ENCODE results near the gene RAB12. TPM values are rescaled to one million over a fixed set of nuclear protein-coding genes. Genes with fewer than 3 reads are reported as not detected.

The RAB12 gene
- total RNA-seq, 1 experiment from 2014 or later: 51.3 TPM

DNA sequence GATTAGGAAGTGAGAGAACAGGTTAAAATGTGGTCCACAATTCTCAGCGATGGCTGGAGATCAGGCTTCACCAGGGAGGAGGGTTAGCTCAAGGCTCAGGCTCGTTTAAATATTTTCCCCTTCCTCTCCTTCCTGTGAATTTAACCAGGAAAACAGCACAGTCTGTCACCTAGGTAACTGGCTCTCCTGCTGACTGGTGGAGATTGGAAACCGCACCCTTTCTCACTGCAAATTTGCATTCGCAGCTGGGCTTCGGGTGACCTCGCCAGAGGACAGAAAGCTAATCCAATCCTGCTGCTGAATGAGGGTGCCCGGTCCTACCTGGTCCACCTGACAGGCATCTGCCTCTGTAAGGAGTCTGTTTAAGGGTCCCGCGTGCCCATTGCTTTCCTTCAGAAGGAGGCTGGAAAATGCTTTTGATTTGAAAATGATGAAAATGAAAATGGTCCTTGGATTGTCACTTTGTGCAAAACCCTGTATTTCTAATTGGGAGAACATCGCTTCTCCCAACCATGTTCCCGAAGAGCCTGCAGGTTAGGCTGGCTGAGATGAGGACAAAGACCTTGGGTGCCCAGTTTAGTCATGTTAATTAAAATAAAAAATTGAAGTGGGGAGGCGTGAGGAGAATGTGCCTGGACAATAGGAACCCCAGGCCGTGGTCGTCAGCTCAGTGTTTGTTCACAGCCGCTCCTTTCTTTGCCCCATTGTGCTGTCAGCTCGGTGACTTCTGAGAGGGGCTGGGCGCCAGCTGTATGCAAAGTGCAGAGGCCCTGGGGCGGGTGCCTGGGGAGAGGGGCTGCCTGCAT is 52.7 kb downstream of the RAB12 start:
- Histone ChIP-seq H3K27ac (ENCODE audit: insufficient read length, low read depth, low read length) (no peak overlapping the region), H3K79me1 (ENCODE audit: insufficient read depth, low read depth, low read length, poor library complexity, severe bottlenecking) (no peaks in the 10 kb centered on the region), H3K23me2 (ENCODE audit: insufficient read length, low read depth, low read length, poor library complexity, severe bottlenecking) (no peaks in the 10 kb centered on the region), H3T11ph (ENCODE audit: low read length) (no peak overlapping the region), H2BK5ac (ENCODE audit: insufficient read length, low read length) (no peak overlapping the region), H3K27me3 (ENCODE audit: insufficient read depth, low read length) (no peaks in the 10 kb centered on the region), H3K18ac (ENCODE audit: insufficient read length, low read depth, low read length) (no peak overlapping the region), H3K4me1 (ENCODE audit: insufficient read depth, low read length) (peaks cover 7% of the 10 kb centered on the region), H4K8ac (replicated peaks; ENCODE audit: insufficient read length, low read depth, low read length) (no peak overlapping the region), H2AK5ac (ENCODE audit: insufficient read length, low read length) (no peak overlapping the region), H3K56ac (ENCODE audit: insufficient read length, low read depth, low read length) (no peak overlapping the region), H4K91ac (ENCODE audit: insufficient read length, low read depth, low read length) (no peak overlapping the region), H4K20me1 (ENCODE audit: control insufficient read depth, insufficient read depth, insufficient read length) (no peaks in the 10 kb centered on the region), H2BK15ac (ENCODE audit: low read depth, low read length) (no peak overlapping the region), H3K9me3 (ENCODE audit: control insufficient read depth, low read depth, low read length) (no peaks in the 10 kb centered on the region), H3K23ac (ENCODE audit: insufficient read length, low read depth, low read length) (no peak overlapping the region), H2BK20ac (ENCODE audit: low read depth, low read length, poor library complexity, severe bottlenecking) (no peak overlapping the region), H3K9ac (ENCODE audit: extremely low read depth, insufficient read length, low read length) (no peak overlapping the region), H3K14ac (ENCODE audit: insufficient read depth, low read length) (no peak overlapping the region), H2AFZ (ENCODE audit: low read length) (no peak overlapping the region), H3K4me2 (ENCODE audit: insufficient read depth, insufficient read length, low read length) (peak overlapping the region; percentile 16), H2BK12ac (ENCODE audit: insufficient read length, low read depth, low read length) (no peak overlapping the region), H3K4ac (ENCODE audit: low read depth, low read length) (no peak overlapping the region), H4K5ac (ENCODE audit: insufficient read length, low read depth, low read length) (no peak overlapping the region), H2BK120ac (ENCODE audit: low read depth, low read length, poor library complexity, severe bottlenecking) (peak overlapping the region; percentile 50), H3K79me2 (ENCODE audit: insufficient read depth, low read length) (no peaks in the 10 kb centered on the region)
- peak overlapping the region; percentile 49 to 53 for H3K4me3 Mint-ChIP-seq
- H3K27me3 Mint-ChIP-seq (ENCODE audit: low read depth): no peaks in the 10 kb centered on the region
- H3K36me3 Mint-ChIP-seq (ENCODE audit: insufficient read depth in 1 of 3, low read depth in 3 of 3): peaks cover 0 to 2% (median 0%) of the 10 kb centered on the region in 3 experiments; a peak in 2 of 7 replicates
- TF ChIP-seq, protein P1, sequence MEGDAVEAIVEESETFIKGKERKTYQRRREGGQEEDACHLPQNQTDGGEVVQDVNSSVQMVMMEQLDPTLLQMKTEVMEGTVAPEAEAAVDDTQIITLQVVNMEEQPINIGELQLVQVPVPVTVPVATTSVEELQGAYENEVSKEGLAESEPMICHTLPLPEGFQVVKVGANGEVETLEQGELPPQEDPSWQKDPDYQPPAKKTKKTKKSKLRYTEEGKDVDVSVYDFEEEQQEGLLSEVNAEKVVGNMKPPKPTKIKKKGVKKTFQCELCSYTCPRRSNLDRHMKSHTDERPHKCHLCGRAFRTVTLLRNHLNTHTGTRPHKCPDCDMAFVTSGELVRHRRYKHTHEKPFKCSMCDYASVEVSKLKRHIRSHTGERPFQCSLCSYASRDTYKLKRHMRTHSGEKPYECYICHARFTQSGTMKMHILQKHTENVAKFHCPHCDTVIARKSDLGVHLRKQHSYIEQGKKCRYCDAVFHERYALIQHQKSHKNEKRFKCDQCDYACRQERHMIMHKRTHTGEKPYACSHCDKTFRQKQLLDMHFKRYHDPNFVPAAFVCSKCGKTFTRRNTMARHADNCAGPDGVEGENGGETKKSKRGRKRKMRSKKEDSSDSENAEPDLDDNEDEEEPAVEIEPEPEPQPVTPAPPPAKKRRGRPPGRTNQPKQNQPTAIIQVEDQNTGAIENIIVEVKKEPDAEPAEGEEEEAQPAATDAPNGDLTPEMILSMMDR (conservative IDR thresholded peaks at IDR 0.05): no peak
- H3K9me3 Mint-ChIP-seq: no peaks in the 10 kb centered on the region; a peak in 1 of 5 replicates
- peaks cover 44 to 46% of the 10 kb centered on the region in 2 experiments for H3K4me1 Mint-ChIP-seq
- no CpG with 5 or more reads among the region's 18 CpGs for WGBS (ENCODE audit: extremely low coverage, insufficient read length, low lambda C conversion rate)
- peak; percentile 92 for DNase-seq
- H3K27ac Mint-ChIP-seq: peak overlapping the region; percentile 43 to 97 (median 78); a peak in 6 of 7 replicates
